IMR-90 (cell line): Measurements from ENCODE around the gene ADGRA1. TPM values are rescaled to one million over a fixed set of nuclear protein-coding genes. Genes with fewer than 3 reads are reported as not detected.
A peak's percentile ranks its signal among the peaks of the same experiment; 100 is the strongest.

Source experiments
- ATAC-seq: fragments of 200-7000 bp; cut with Tn5 transposase; 2 replicates; pipeline ENCODE4 v1.9.1; 2020; ENCODE audit warnings: low read depth, mild to moderate bottlenecking, moderate library complexity
- BruUV-seq: library from RNA; stranded (reverse); fragments of 400-500 nt; replicated peaks from 2 replicates; lab custom pipeline; 2021; lab: Mats Ljungman, UMichigan
- CTCF ChIA-PET: fragments of 300-600 bp; formaldehyde crosslinking; extraction: SDS; loops from one replicate; lab custom pipeline; 2021; ENCODE audit warnings: antibody characterized with exemption; lab: Yijun Ruan, JAX
- POLR2A ChIA-PET: fragments of 300-600 bp; sonication (Branson Sonifier 250); formaldehyde crosslinking; loops from one replicate; lab custom pipeline; 2022; ENCODE audit warnings: antibody characterized with exemption; ENCODE audit not compliant: unreplicated experiment; lab: Charles Lee
- DNase-seq: peaks from one replicate; pipeline ENCODE4 v3.0.0; 2013
- H2AFZ ChIP-seq: replicated peaks from 2 replicates; pipeline ENCODE3; 2013; ENCODE audit warnings: low read length, mild to moderate bottlenecking; ENCODE audit not compliant: poor library complexity
- H2AK5ac ChIP-seq: 2 replicates; pipeline ENCODE4 v1.6.1; 2013; ENCODE audit warnings: low read depth, low read length, inconsistent platforms
- H2AK9ac ChIP-seq: replicated peaks from 2 replicates; pipeline ENCODE3; 2013; ENCODE audit warnings: mild to moderate bottlenecking, low read depth, low read length, moderate library complexity; ENCODE audit not compliant: poor library complexity
- H2BK120ac ChIP-seq: 2 replicates; pipeline ENCODE4 v1.6.1; 2013; ENCODE audit warnings: low read depth, low read length, inconsistent platforms
- H2BK15ac ChIP-seq: 3 replicates; pipeline ENCODE4 v1.6.1; 2013; ENCODE audit warnings: low read depth, low read length, inconsistent platforms
- H2BK20ac ChIP-seq: 2 replicates; pipeline ENCODE4 v1.6.1; 2013; ENCODE audit warnings: low read depth, mild to moderate bottlenecking, inconsistent platforms, low read length, moderate library complexity
- H2BK5ac ChIP-seq: 2 replicates; pipeline ENCODE4 v1.6.1; 2013; ENCODE audit warnings: mild to moderate bottlenecking, low read depth, low read length, inconsistent platforms; ENCODE audit not compliant: poor library complexity, severe bottlenecking
- H3K14ac ChIP-seq: replicated peaks from 2 replicates; pipeline ENCODE4 v1.6.1; 2013; ENCODE audit warnings: low read depth, low read length, inconsistent platforms
- H3K18ac ChIP-seq: 2 replicates; pipeline ENCODE4 v1.6.1; 2013; ENCODE audit warnings: low read depth, low read length, control low read depth
- H3K23ac ChIP-seq: 2 replicates; pipeline ENCODE4 v1.6.1; 2013; ENCODE audit warnings: low read depth, low read length, inconsistent platforms
- H3K27ac ChIP-seq: 2 replicates; pipeline ENCODE4 v1.5.1; 2013; ENCODE audit warnings: mild to moderate bottlenecking, control low read depth, low read length; ENCODE audit not compliant: insufficient read depth
- H3K27me3 ChIP-seq: 2 replicates; pipeline ENCODE4 v1.6.1; 2013; ENCODE audit warnings: low read length; ENCODE audit not compliant: control insufficient read depth, insufficient read depth
- H3K36me3 ChIP-seq: 2 replicates; pipeline ENCODE4 v1.6.1; 2013; ENCODE audit warnings: low read length, mixed read lengths; ENCODE audit not compliant: control insufficient read depth, insufficient read depth
- H3K4ac ChIP-seq: 2 replicates; pipeline ENCODE4 v1.6.1; 2013; ENCODE audit warnings: low read depth, low read length, inconsistent platforms
- H3K4me1 ChIP-seq: 2 replicates; pipeline ENCODE4 v1.6.1; 2013; ENCODE audit warnings: low read length, mixed read lengths; ENCODE audit not compliant: control insufficient read depth, insufficient read depth
- H3K4me2 ChIP-seq: 2 replicates; pipeline ENCODE4 v1.6.1; 2013; ENCODE audit warnings: low read depth, mild to moderate bottlenecking, control low read depth, low read length, moderate library complexity
- H3K4me3 ChIP-seq: 2 replicates; pipeline ENCODE4 v1.5.1; 2013; ENCODE audit warnings: low read depth, mild to moderate bottlenecking, control low read depth, low read length, moderate library complexity; ENCODE audit not compliant: insufficient read depth
- H3K56ac ChIP-seq: 2 replicates; pipeline ENCODE4 v1.6.1; 2013; ENCODE audit warnings: low read length, inconsistent platforms; ENCODE audit not compliant: insufficient read depth; ENCODE audit errors: extremely low read depth
- H3K79me1 ChIP-seq, 2 experiments: 2 replicates each; pipeline ENCODE4 v1.6.1; 2013; ENCODE audit warnings: low read length in 2 of 2, inconsistent platforms in 1 of 2, low read depth in 1 of 2
- H3K9ac ChIP-seq: 2 replicates; pipeline ENCODE4 v1.6.1; 2013; ENCODE audit warnings: low read depth, low read length, control low read depth
- H3K9me1 ChIP-seq: 2 replicates; pipeline ENCODE4 v1.6.1; 2013; ENCODE audit warnings: low read length, inconsistent platforms; ENCODE audit not compliant: insufficient read depth
- H3K9me3 ChIP-seq: 2 replicates; pipeline ENCODE4 v1.6.1; 2013; ENCODE audit warnings: low read length; ENCODE audit not compliant: control insufficient read depth, insufficient read depth
- H4K20me1 ChIP-seq: 2 replicates; pipeline ENCODE4 v1.6.1; 2013; ENCODE audit warnings: low read length, inconsistent platforms; ENCODE audit not compliant: insufficient read depth
- H4K5ac ChIP-seq: 2 replicates; pipeline ENCODE4 v1.6.1; 2013; ENCODE audit warnings: mild to moderate bottlenecking, low read depth, low read length, control low read depth
- H4K8ac ChIP-seq, 2 experiments: 2 replicates each; pipeline ENCODE4 v1.6.1; 2013; ENCODE audit warnings: low read depth in 2 of 2, low read length in 2 of 2, control low read depth in 1 of 2, inconsistent platforms in 1 of 2
- H4K91ac ChIP-seq: 2 replicates; pipeline ENCODE4 v1.6.1; 2013; ENCODE audit warnings: low read depth, low read length, inconsistent platforms; ENCODE audit not compliant: insufficient read depth
- BHLHE40 ChIP-seq: fragments of 150-350 bp; IDR thresholded peaks from 2 replicates; pipeline ENCODE4 v1.6.1; 2016; ENCODE audit warnings: mild to moderate bottlenecking, low read depth, low read length
- CEBPB ChIP-seq: IDR thresholded peaks from 2 replicates; pipeline ENCODE4 v1.6.1; 2012; ENCODE audit warnings: low read depth, low read length, improper control_type of control experiment
- CTCF ChIP-seq: conservative IDR thresholded peaks from 2 replicates; pipeline ENCODE4 v1.5.1; 2012; ENCODE audit warnings: mild to moderate bottlenecking, low read depth, low read length, improper control_type of control experiment
- ELK1 ChIP-seq: fragments of 150-350 bp; IDR thresholded peaks from 2 replicates; pipeline ENCODE4 v1.6.1; 2016; ENCODE audit warnings: low read depth, mild to moderate bottlenecking, low read length, moderate library complexity, borderline replicate concordance
- MAZ ChIP-seq: IDR thresholded peaks from 2 replicates; pipeline ENCODE4 v1.6.1; 2012; ENCODE audit warnings: low read depth, mild to moderate bottlenecking, low read length, improper control_type of control experiment, moderate library complexity, borderline replicate concordance
- NFE2L2 ChIP-seq: fragments of 150-350 bp; IDR thresholded peaks from 2 replicates; pipeline ENCODE4 v1.6.1; 2016; ENCODE audit warnings: low read depth, mild to moderate bottlenecking, low read length
- POLR2A ChIP-seq: IDR thresholded peaks from 2 replicates; pipeline ENCODE4 v1.6.1; 2012; ENCODE audit warnings: mild to moderate bottlenecking, low read depth, low read length
- SMC3 ChIP-seq: fragments of 150-350 bp; IDR thresholded peaks from 2 replicates; pipeline ENCODE4 v1.6.1; 2016; ENCODE audit warnings: low read depth, mild to moderate bottlenecking, antibody characterized with exemption, low read length, moderate library complexity
- WGBS, 2 experiments: methylation state at CpG; one replicate each; pipeline versions ENCODE4 v1.1.5 to v1.1.7; 2013; ENCODE audit warnings: missing lambda C conversion rate in 2 of 2; ENCODE audit not compliant: insufficient read length in 1 of 2; ENCODE audit errors: extremely low coverage in 2 of 2; 5-methylcytosine and 5-hydroxymethylcytosine counted together
- dilution Hi-C: fragments of 300-500 bp; cut with HindIII; formaldehyde crosslinking; loops from one replicate; pipeline ENCODE4 v1.14.3; 2018; ENCODE audit warnings: low sequenced_read_pairs; ENCODE audit not compliant: unreplicated experiment
- in situ Hi-C: fragments of 300-500 bp; cut with MboI; formaldehyde crosslinking; loops from 3 replicates; pipeline ENCODE4 v1.14.3; 2019; ENCODE audit warnings: low sequenced_read_pairs, inconsistent platforms, mixed read lengths
- intact Hi-C: fragments of 100-400 bp; cut with micrococcal nuclease; formaldehyde crosslinking; loops from 2 replicates; pipeline ENCODE4 v1.10.0; 2022
- polyA plus RNA-seq, 3 experiments: library from polyadenylated mRNA; depleted of rRNA; stranded (reverse); fragments of >200 nt; gene quantifications; 2 replicates each; pipeline ENCODE4 v1.2.3, GENCODE V29; 2012; ENCODE audit warnings: low replicate concordance in 1 of 3
- total RNA-seq: library from RNA; depleted of rRNA; stranded (reverse); fragments of >200 nt; gene quantifications from 2 replicates; pipeline ENCODE4 v1.2.3, GENCODE V29; 2012

The ADGRA1 gene
- total and polyA plus RNA-seq, 2 of the 4 experiments (the other 2 are of a cell fraction), result not detected

GRCh38 chr10:133156674-133157579 is 69.2 kb downstream of the ADGRA1 start:
- in situ Hi-C loops, result no loop called here
- Histone ChIP-seq H3K4me1 (peaks cover 15% of the 10 kb centered on the region; the same call in 1 of the 2 replicates), H2AK5ac (no peak overlapping the region), H2AFZ (no peak overlapping the region), H2BK5ac (peak overlapping the region; percentile 70), H3K79me1 (no peaks in the 10 kb centered on the region), H2BK120ac (no peak overlapping the region), H3K27ac (no peak overlapping the region), H3K14ac (no peak overlapping the region), H2BK15ac (no peak overlapping the region), H2AK9ac (no peak overlapping the region), H3K4ac (no peak overlapping the region), H2BK20ac (no peak overlapping the region), H3K9me1 (no peaks in the 10 kb centered on the region), H3K9me3 (no peaks in the 10 kb centered on the region), H4K8ac (no peak overlapping the region), H4K91ac (no peak overlapping the region; the same call in 1 of the 2 replicates), H3K23ac (no peak overlapping the region), H4K5ac (no peak overlapping the region), H3K18ac (no peak overlapping the region), H3K27me3 (peaks cover 5% of the 10 kb centered on the region), H3K9ac (no peak overlapping the region), H3K56ac (no peak overlapping the region), H3K36me3 (no peaks in the 10 kb centered on the region), H3K4me3 (no peak overlapping the region), H3K4me2 (peak overlapping the region; percentile 2; the same call in 1 of the 2 replicates), H4K20me1 (no peaks in the 10 kb centered on the region)
- no TSS peak for BruUV-seq
- intact Hi-C loops, result no loop called here
- TF ChIP-seq CTCF (no peak), ELK1 (no peak), MAZ (no peak), BHLHE40 (no peak), SMC3 (no peak), NFE2L2 (no peak), POLR2A (no peak), CEBPB (no peak)
- CTCF ChIA-PET, result interaction anchor here (1.0 kb wide), 1 partner anchor 13 kb away, joined by 4 read pairs; no protein-coding TSS in a partner anchor
- ATAC-seq (no peak; the same call in 1 of the 2 replicates), DNase-seq (peak; percentile 36)
- 73% methylated on average over 9 of the region's 24 CpGs; no CpG with 5 or more reads in 1 of the 2 experiments for WGBS, 2 experiments
- POLR2A ChIA-PET, result no interaction called here
- dilution Hi-C loops, result no loop called here
